Measurements from ENCODE around the gene PIGR.
A peak's percentile ranks its signal among the peaks of the same experiment; 100 is the strongest.
"Not testable (repeated sequence)": the region's sequence is repeated elsewhere in the genome, so short reads cannot be mapped to it uniquely, and the experiment has no call there.

PIGR gene

DNA sequence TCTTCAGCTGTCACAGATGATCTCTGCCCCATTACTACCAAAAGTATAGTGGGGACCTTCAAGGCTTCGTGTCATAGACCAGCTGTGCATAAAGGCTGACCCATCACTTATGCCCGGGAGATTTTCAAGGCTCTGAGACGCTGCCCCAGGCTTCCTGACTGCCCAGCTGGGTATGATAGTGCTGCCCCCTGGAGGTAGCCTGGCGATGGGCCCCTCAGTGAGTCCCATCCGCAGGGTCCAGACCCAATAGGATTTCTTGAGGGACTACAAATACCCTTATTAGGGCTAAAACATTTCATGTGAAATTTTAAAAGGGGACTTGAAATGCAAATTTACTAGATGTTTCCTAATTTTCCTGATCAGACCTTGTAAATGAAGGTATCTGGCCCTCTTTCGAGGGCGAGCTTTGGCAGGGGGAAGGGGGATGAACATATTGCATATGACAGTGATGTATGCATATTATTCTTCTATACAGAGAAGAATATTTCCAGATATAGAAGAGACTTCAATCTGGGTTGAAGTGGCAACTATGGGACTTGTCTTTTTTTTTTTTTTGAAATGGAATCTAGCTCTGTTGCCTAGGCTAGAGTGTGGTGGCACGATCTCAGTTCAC is 12.8 kb downstream of the PIGR start:
- peak; percentile 72 to 75 for DNase-seq

DNA sequence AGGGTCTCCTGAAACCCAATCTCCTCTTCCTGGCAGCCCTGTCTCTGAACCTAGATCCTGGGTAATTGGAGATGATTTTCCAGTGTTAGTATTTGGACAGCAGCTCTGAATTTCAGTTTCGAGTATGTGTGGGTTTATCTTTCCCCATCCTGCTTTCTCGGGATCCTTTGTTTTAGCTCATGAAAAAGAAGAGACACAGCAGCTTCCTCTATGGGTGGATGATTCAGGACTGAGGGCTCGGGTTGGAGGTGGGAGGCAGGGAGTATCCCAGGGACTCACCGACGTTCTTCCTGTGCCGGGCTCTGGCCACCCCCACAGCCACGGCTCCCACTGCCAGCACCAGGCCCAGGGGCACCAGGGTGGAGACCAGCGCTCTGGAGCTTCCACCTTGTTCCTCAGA is 14.1 kb downstream of the PIGR start:
- DNase-seq: no peak

DNA sequence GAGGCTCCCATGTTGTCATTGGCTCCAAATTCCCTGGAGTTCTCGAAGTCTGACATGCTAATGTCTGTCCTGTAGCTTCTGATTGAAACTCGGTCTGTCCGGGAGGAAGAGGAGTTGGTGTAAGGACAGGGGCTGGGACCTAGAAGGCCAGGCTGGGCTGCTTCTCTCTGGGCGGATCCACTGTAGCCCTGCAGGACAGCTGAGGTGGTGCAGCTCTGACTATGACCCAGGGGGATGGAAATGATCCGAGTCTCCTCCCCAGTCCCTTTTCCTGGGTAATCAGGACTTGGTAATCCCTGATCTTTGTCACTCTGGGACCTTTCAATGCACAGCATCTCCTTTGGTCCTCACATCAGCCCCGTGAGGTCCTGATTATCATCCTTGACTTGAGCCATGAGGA is 14.6 kb downstream of the PIGR start:
- DNase-seq: no peak

DNA sequence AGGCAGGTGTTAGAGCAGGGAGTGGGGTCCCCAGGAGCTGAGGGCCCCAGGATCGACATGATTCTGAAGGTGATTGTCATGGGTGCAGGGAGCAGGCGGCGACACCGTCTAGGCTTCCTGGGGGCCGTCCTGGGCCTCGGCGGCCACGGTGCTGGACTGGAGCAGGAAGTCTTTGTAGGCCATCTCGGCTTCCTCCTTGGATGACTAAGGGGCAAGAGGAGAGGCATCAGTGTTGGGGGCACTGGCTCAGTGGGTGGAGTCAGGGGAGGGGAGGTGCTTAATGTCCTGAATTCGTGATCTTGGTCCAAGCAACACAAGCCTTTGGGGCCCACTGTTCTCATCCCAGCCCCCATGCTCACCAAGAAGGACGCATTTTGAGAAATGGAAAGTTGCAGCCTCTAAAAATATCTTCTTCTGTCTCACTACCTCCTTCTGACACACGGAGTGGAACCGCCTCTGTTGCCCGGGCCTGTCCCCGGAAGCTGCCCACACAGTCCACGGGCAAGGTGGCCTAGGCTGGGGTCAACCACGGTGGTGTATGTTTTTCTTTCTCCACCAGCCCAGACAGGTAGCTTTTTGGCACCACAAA is 16.0 kb downstream of the PIGR start:
- DNase-seq: peak in 1 of 2 donors; percentile 33

DNA sequence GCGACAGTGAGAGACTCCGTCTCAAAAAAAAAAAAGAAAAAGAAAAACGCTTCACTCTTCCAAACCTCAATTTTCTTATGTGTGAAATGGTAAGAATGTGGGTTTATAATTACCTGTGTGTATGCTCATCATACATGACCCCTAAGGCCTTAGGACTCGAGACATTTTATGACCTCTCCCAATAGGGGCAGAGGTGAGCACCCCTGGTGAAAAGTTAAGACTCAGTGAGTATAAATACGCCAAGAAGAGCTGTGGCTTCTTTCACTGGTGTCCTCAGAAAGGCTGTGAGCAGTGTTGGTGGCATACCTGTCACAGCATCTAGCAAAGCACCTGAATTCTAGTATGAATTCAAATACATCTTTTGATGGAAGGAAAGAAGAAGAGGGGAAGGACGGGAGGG is 16.7 kb downstream of the PIGR start:
- no peak for DNase-seq

DNA sequence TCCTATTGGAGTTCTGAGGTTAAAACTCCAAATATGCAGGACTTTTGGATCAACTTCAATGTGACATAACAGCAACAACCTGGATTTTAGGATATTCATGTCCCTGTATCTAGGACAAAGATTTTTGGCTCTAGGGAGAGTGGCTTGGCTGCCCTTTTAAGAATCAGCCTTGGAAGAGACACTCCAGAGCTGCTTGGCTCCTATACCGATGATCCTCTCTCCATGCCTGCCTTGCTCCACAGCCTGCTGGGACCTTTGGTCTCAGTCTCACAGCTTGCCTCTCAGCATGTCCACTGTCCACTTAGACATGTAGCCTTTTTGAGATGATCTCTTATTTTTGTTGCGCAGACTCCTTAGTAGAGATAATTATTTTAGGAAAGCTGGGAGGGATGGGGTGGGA is 20.0 kb downstream of the PIGR start:
- no peak for DNase-seq

DNA sequence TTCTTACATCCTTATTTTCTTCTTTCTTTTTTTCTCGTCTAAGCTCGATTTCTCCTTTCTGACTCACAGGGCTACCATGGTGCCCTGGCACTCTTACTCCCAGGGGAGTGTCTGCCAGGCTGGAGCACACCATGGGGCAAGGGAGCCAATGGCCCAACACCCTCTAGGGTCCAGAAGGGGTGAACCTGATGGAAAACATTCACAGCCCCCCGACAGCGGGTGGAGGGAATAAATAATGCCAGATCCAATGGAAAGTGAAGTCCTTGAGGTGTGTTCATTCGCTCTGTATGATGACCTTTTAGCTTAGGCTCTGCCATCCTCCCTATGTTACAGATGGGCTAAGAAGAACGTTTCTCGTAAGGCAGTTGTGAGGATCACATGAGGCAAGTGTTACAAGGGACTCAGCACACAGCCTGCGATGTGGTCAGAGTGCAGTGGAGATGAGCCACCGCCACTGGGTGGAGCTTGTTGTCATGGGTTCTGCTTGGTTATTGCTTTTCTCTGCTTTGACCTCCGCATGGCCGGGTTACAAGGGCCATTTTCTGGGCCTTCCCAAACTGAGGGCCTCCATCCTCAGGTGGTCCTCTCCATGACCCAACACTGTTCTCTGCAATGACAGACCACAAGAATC is 21.0 kb downstream of the PIGR start:
- DNase-seq: peak in 1 of 2 donors; percentile 47

DNA sequence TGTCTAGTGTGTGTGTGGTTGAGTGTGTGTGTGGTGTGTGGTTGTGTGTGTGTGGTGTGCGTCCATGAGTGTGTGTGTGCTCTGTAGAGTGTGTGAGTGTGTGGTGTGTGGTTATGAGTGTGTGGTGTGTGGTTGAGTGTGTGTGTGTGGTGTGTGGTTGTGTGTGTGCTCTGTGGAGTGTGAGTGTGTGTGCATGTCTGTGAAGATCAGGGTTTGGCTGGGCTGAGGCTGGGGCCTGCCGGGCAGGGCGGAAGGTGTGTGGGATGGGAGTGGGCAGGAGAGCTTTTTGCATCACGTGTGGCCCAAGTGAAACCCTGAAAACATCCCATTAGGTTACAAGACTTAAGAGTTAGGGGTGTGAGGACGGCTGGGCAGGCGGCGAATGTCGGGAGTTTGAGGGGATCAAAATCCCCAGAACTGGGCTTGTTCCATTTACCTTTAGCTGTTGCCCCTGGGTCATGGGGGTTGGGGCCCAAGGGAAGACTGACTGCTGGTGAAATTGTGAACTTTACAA is 21.6 kb downstream of the PIGR start:
- no peak for DNase-seq

DNA sequence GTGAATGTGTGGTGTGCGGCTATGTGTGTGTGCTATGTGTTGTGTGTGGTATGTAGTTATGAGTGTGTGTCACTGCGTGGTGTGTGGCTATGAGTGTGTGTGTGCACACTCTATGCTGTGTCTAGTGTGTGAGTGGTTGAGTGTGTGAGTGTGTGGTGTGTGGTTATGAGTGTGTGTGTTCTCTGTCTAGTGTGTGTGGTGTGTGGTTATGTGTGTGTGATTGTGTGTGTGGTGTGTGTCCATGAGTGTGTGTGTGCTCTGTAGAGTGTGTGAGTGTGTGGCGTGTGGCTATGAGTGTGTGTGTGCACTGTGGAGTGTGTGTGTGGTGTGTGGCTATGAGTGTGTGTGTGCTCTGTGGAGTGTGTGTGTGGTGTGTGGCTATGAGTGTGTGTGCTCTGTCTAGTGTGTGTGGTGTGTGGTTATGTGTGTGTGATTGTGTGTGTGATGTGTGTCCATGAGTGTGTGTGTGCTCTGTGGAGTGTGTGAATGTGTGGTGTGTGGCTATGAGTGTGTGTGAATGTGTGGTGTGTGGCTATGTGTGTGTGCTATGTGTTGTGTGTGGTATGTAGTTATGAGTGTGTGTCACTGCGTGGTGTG is 22.2 kb downstream of the PIGR start:
- not testable (repeated sequence) for DNase-seq

DNA sequence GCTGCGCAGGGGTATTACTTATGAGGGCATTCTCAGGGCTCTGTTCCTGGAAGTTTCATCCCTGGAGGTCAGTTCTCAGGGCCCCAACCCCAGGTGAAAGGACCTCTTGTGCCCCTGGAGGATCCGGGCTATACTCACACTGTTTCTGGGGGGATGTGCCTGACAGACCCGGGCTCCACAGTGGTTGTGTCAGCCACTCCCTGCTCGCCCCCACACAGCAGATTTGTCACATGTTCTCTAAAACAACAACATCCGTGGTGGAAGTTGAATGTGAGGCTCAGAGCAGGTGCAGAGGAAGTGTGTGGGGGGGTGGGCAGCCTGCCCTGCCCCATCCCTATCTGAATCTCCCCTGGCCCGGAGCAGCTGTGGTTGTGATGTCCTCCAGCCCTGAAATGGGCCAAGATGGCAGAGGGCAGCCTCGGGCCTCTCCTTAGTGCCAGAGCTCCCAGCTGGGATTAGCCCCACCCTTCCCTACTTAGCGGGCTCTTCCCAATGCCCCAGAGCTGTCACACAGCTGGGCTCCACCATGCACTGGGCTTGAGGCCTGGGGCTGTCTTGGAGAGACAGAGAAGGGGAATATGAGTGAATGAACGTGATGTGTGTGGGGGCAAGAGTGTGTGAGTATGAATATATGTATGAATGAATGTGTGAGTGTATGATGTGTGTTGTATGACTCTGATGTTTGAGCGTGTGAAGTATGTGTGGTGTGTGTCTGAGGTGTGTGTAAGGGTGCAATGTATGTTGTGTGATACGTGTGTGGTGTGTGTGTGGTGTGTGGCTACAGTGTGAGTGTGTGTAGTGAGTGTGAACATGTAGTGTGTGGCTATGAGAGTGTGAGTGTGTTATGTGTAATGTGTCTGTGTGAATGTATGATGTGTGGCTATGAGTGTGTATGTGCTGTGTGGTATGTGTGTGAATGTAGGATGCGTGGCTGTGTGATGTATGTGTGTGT is 23.0 kb downstream of the PIGR start:
- peak in 1 of 2 donors; percentile 61 for DNase-seq

DNA sequence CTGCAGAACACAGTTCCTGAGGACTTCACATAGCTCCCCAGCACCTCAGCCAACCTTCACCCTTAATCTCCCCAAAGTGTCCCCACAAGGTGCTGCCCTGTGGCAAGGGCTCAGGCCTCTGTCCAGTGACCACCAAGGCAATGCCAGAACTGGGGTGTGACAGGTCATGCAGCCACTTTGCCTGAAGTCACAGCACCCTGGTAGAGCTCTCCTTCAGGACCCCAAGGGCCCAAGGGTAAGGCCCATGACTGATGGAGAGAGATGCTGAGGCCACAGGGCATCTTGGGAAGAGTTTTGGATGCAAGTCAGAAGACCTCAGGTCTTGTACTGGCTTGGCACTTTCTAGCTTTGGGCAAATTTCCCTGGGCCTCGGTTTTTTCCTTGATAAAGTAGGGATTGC is 23.7 kb downstream of the PIGR start:
- DNase-seq: no peak

DNA sequence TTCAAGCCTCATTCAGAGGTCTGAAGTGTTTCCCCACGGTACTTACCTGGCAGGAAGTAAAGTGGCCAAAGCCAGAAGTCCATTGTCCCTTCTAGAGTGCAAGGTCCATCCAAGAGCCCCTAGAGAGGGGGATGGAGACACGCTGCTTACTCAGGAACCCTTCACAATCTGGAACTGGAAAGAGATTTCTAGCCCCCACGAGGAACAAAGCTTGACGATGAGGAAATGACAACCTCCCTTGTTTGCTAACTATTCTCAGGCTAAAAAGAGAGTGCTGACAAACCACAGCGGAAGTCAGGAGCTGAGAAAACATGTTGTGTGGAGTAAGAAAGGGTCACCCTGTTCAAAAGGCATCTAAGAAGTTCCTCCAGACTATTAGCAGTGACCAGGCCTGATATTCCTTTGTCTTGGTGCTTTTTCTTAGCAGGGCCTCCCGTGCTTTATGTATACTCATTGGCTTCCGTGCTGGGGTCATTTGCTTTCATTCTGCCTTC is 24.4 kb downstream of the PIGR start, which contains the start of gene FCMR:
Gene FCMR (minus strand): TSS at position 170 of the 494 bp plus-strand sequence. CDS start 87 bp downstream, at position 83.
- DNase-seq: no peak

DNA sequence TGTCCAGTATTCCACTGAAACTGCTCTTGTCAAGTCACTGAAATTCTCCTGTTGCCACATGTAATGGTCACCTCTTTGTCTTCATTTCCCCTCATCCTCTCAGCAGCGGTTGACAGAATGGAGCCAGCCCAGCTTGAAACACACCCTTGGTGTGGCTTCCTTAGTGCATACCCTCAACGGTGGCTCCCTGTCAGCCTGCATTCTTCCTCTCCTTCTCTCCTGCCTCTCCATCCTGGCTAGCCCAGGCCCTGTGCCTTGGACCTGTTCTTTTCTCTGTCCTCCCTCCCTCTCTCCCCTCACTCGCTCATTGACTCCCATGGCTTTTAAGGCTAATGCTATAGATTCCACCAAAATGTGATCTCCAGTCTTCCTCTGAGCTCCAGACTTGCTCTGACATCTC is 28.2 kb downstream of the PIGR start:
- DNase-seq: no peak

DNA sequence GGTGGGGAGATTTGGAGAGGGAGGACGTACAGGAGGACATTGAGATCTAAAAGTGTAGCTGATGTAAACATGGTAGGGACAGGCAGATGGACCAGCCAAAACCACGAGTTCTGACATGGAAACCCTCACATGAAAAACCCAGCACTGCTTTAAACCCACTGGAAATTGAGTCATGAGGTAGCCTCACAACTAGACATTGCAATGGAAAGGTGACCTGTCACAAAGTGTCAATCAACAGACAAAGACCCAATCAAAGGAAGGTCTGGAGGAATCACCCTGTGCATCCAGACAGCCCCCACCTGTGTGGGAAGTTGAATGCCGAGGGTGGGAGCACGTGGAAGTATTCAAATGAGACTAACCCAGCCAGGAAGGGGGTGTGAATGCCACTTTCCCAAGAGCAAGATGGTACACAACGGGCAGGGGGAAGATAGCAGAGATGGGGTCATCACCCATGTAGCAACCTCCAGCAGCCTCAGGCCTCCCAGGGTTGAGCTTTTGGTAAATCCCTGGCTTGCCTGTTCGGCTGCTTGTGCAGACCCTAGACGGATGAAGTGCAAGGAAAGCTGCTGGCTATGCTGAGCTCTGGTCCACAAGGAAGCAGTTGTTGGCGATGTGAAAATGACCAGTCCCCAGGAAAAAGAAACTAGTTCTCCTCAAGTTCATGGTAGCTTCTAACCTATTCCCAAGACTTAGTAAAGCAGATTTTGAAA is 30.1 kb downstream of the PIGR start:
- DNase-seq: no peak

DNA sequence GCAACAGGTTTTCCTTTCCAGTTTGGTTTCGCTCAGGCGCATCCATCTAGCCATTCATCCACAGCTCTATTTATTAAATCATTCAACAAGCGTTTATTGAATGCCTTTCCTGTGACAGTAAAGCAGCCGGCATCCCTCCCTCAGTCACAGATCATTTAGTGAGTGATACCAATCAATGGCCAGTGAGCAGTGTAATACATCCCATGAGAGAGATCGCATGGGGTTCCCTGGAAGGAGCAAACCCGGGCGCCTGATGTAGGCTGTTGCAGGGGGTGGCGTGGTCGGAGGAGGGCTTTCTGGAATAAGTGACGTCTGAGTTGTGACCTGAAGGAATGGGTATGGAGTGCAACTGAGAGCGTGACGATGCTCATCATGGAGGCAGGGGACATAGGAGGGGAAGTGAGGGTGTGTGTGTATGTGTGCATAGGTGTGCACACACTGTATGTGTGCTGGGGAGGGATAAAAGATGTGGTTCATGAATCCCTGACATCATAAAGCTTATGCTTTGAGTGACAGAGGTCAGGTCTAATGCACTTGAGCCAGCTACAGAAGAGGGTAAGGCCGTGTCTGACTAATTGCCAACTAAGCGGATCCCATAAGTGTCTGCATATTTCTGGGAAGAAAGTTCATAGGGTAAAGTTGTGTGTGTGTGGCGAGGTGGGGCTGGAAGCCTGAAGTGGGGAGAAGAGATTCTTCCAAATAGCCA is 31.1 kb downstream of the PIGR start:
- DNase-seq: no peak

DNA sequence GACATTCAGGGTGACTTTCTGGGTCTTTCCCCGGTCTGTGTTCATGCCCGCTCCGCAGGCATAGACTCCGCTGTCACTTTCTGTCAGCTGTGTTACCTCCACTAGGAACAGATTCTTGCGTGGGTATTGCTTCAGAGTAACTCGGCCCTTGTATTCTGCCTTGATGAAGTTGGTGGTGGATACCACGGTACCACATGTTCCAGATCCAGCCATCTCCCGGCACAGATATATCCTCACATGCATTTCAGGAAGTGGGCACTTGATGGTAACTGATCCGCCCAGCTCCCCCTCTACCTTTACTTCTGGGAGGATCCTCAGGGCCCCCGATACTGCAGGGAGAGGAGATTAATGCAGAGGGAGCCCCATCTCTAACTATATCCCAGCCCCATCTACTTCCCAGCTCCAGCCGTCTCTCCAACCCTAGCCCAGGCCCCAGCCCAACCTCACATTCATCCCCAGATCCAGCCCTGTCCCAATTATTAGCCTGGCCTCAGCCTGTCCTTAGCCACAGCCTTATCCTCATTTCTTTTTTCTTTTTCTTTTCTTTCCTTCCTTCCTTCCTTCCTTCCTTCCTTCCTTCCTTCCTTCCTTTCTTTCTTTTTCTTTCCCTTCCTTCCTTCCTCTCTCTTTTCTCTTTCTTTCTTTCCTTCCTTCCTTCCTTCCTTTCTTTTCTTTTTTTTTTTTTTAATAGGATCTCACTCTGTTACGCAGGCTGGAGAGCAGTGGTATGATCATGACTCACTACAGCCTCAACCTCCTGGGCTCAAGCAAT is 32.3 kb downstream of the PIGR start:
- no peak for DNase-seq

DNA sequence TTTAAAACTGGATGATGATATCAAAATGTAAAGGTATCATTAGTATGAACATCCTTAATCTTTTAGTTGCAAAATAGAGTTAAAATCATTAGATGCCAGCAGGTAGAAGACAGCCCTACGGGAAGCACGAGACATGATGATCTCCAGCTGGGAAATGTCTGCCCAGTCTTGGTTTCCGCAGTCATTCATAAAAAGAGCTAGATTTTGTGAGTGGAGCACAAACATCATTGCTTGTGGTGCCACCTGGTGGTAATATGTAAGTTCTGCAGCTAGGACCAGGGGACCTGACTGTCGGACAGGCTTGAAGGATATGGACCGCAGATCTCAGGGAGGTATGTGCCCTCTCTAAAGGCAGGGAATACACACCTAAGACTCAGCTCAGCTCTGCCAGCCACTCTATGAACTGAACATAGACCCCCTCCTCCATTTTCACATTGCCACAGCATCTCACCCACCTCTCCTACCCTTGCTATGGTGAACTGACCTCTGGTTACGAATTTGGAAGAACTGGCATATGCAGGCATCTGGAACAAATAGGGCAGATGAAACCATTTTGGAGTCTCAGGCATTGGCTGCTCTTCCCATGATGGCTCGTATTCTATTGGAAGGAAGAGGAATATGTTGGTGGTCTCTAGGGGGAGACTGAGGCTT is 33.7 kb downstream of the PIGR start:
- DNase-seq: peak; percentile 53 to 54

DNA sequence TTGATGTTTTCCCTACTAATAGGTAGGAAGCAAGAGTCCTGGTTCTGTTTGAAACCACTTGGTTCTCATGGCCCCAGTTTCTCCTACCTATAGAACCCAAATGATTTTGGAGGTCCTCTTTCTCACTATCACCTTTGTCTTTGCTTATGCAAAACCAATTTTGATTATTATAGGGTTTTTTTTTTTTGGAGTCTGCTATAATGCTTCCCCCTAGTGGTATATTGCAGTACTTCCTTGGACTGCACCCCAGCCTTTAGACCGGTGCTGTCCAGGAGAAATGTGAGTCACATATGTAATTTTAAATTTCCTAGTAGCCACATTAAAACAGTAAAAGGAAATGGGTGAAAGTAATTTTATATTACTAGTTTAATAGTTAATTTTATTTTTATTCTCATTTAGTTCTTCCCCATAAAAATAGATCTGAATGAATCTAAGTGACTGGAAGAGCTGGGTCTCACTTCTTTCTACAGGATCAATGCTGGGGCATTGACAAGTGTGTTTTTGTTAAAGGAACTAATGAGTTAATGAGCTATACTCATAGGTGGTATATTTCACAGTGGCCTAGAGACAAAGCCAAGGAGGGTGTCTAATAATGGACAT is 35.1 kb downstream of the PIGR start:
- no peak for DNase-seq

DNA sequence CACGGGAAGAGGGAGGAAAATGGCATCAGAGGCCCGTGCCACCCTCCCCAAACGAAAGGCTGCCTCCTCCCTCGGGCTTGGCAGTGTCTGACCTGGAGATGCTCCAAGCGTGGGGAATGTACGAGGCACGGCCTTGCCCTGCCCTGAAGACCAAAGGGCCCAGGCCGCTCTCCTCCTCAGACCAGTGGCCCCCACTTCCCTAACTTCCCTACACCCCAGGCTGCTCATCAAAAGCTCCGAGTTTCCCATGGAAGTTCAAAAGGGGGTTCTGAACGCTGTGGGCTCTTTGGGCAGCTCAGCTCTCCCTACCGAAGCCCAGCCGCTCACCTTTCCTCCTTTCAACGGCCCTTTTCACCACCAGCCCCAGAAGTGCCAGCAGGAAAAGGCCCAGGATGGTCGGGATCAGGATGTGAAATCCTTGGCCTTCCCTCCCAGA is 36.4 kb downstream of the PIGR start:
- no peak for DNase-seq

Data from stimulated activated CD4-positive, alpha-beta T cell treated with anti-CD3 and anti-CD28 coated beads, Interleukin-2, amount 100 ng/mL, for 48 hours (primary cell).